Naive B cell (primary cell): Measurements from ENCODE around the gene CALB2. TPM values are rescaled to one million over a fixed set of nuclear protein-coding genes. Genes with fewer than 3 reads are reported as not detected.

ENCODE experiments used
- ATAC-seq, 2 donors: fragments of 150-1000 bp; cut with Tn5 transposase; 2 replicates each; pipeline ENCODE4 v1.10.0; 2021; ENCODE audit warnings: low read depth in 2 of 2, mild to moderate bottlenecking in 2 of 2, moderate library complexity in 2 of 2
- DNase-seq: peaks from one replicate; pipeline ENCODE4 v3.0.0; 2022
- H3K27ac Mint-ChIP-seq, 6 donors: one replicate each; pipeline ENCODE4 v1.8.0; 2020 to 2022; ENCODE audit warnings: mild to moderate bottlenecking in 6 of 6, mixed read lengths in 6 of 6, moderate library complexity in 5 of 6, inconsistent platforms in 2 of 6
- H3K27me3 Mint-ChIP-seq, 3 donors: one replicate each; pipeline ENCODE4 v1.8.0; 2021 to 2022; ENCODE audit warnings: mixed read lengths in 3 of 3, mild to moderate bottlenecking in 1 of 3
- H3K36me3 Mint-ChIP-seq, 2 donors: one replicate each; pipeline ENCODE4 v1.8.0; 2020 to 2022; ENCODE audit warnings: mixed read lengths in 2 of 2, inconsistent platforms in 1 of 2, mild to moderate bottlenecking in 1 of 2
- H3K4me1 Mint-ChIP-seq, 3 donors: one replicate each; pipeline ENCODE4 v1.8.0; 2020 to 2022; ENCODE audit warnings: mixed read lengths in 3 of 3, inconsistent platforms in 1 of 3, mild to moderate bottlenecking in 1 of 3, moderate library complexity in 1 of 3
- H3K4me3 Mint-ChIP-seq, 8 donors: one replicate each; pipeline ENCODE4 v1.8.0; 2020 to 2022; ENCODE audit warnings: mild to moderate bottlenecking in 8 of 8, mixed read lengths in 8 of 8, moderate library complexity in 8 of 8, inconsistent platforms in 2 of 8
- H3K9me3 Mint-ChIP-seq, 7 donors: one replicate each; pipeline ENCODE4 v1.8.0; 2020 to 2022; ENCODE audit warnings: mixed read lengths in 7 of 7, mild to moderate bottlenecking in 5 of 7, inconsistent platforms in 2 of 7, moderate library complexity in 1 of 7
- polyA plus RNA-seq, 6 donors: library from polyadenylated mRNA; unstranded; fragments of 300-500 nt; fragmentation: Illumina TruSeq; gene quantifications; one replicate each; pipeline ENCODE4 v1.2.3, GENCODE V29; 2021; ENCODE audit warnings: low read depth in 6 of 6

CALB2 gene
- polyA plus RNA-seq, 6 donors from 2014 or later: not detected

GRCh38 chr16:71380831-71381230 lies 22.3 kb downstream of the CALB2 start:
- DNase-seq: no peak
- no peak overlapping the region for H3K4me3 Mint-ChIP-seq
- H3K36me3 Mint-ChIP-seq: no peaks in the 10 kb centered on the region
- no peak for ATAC-seq
- H3K9me3 Mint-ChIP-seq: peaks cover 0 to 11% (median 4%) of the 10 kb centered on the region in 7 donors
- H3K27ac Mint-ChIP-seq: no peak overlapping the region
- peaks cover 0 to 1% (median 0%) of the 10 kb centered on the region in 3 donors for H3K4me1 Mint-ChIP-seq
- peaks cover 20 to 37% (median 25%) of the 10 kb centered on the region in 3 donors for H3K27me3 Mint-ChIP-seq

GRCh38 chr16:71383054-71383773 lies 24.7 kb downstream of the CALB2 start:
- DNase-seq (no peak), ATAC-seq (no peak)
- H3K27me3 Mint-ChIP-seq: peaks cover 26 to 43% (median 42%) of the 10 kb centered on the region in 3 donors

GRCh38 chr16:71384073-71384724 lies 25.7 kb downstream of the CALB2 start:
- DNase-seq (no peak), ATAC-seq (no peak)
- H3K27ac Mint-ChIP-seq: peak overlapping the region in 1 of 6 donors; percentile 85
- H3K4me1 Mint-ChIP-seq: peaks cover 0 to 7% (median 6%) of the 10 kb centered on the region in 3 donors
- H3K27me3 Mint-ChIP-seq: peaks cover 26 to 42% (median 38%) of the 10 kb centered on the region in 3 donors
- H3K9me3 Mint-ChIP-seq: peaks cover 0 to 5% (median 0%) of the 10 kb centered on the region in 7 donors
- no peaks in the 10 kb centered on the region for H3K36me3 Mint-ChIP-seq
- peak overlapping the region in 1 of 8 donors; percentile 64 for H3K4me3 Mint-ChIP-seq

More at GRCh38 chr16:71383054-71383773, 24.7 kb downstream of the CALB2 start:
- Mint-ChIP-seq H3K4me1 (peaks cover 0 to 7% (median 6%) of the 10 kb centered on the region in 3 donors), H3K27ac (no peak overlapping the region), H3K4me3 (no peak overlapping the region), H3K9me3 (peaks cover 0 to 5% (median 0%) of the 10 kb centered on the region in 7 donors), H3K36me3 (no peaks in the 10 kb centered on the region)

GRCh38 chr16:71387045-71387871 lies 28.7 kb downstream of the CALB2 start:
- Mint-ChIP-seq H3K27ac (no peak overlapping the region), H3K4me1 (peaks cover 0 to 7% (median 6%) of the 10 kb centered on the region in 3 donors), H3K9me3 (peaks cover 0 to 5% (median 0%) of the 10 kb centered on the region in 7 donors), H3K4me3 (no peak overlapping the region), H3K36me3 (no peaks in the 10 kb centered on the region), H3K27me3 (peaks cover 46 to 62% (median 47%) of the 10 kb centered on the region in 3 donors)
- ATAC-seq: no peak
- no peak for DNase-seq

GRCh38 chr16:71389330-71389729 lies 30.8 kb downstream of the CALB2 start:
- Mint-ChIP-seq H3K36me3 (no peaks in the 10 kb centered on the region), H3K27me3 (peaks cover 49 to 68% (median 66%) of the 10 kb centered on the region in 3 donors), H3K27ac (no peak overlapping the region), H3K4me1 (peaks cover 0 to 6% (median 6%) of the 10 kb centered on the region in 3 donors), H3K9me3 (peaks cover 0 to 3% (median 0%) of the 10 kb centered on the region in 7 donors), H3K4me3 (no peak overlapping the region)
- DNase-seq (no peak), ATAC-seq (no peak)

- peaks cover 0 to 2% (median 0%) of the 10 kb centered on the region in 7 donors for H3K9me3 Mint-ChIP-seq
- peaks cover 32 to 62% (median 51%) of the 10 kb centered on the region in 3 donors for H3K27me3 Mint-ChIP-seq
- no peaks in the 10 kb centered on the region for H3K4me1 Mint-ChIP-seq
- no peak for DNase-seq
- no peak overlapping the region for H3K4me3 Mint-ChIP-seq
- H3K27ac Mint-ChIP-seq: peak overlapping the region in 1 of 6 donors; percentile 5
- no peak for ATAC-seq
- H3K36me3 Mint-ChIP-seq: no peaks in the 10 kb centered on the region
Measured at GRCh38 chr16:71396594-71396993, 38.1 kb downstream of the CALB2 start.

GRCh38 chr16:71399801-71400563 lies 41.5 kb downstream of the CALB2 start:
- Mint-ChIP-seq H3K27me3 (peaks cover 27 to 53% (median 40%) of the 10 kb centered on the region in 3 donors), H3K4me1 (no peaks in the 10 kb centered on the region), H3K36me3 (peaks cover 0 to 8% of the 10 kb centered on the region in 2 donors), H3K4me3 (no peak overlapping the region), H3K27ac (no peak overlapping the region), H3K9me3 (peaks cover 0 to 18% (median 8%) of the 10 kb centered on the region in 7 donors)
- DNase-seq (no peak), ATAC-seq (no peak)

GRCh38 chr16:71402007-71402406 lies 43.5 kb downstream of the CALB2 start:
- Mint-ChIP-seq H3K27ac (no peak overlapping the region), H3K27me3 (peaks cover 20 to 47% (median 41%) of the 10 kb centered on the region in 3 donors), H3K9me3 (peaks cover 0 to 20% (median 14%) of the 10 kb centered on the region in 7 donors), H3K4me1 (no peaks in the 10 kb centered on the region), H3K4me3 (peak overlapping the region in 1 of 8 donors; percentile 57), H3K36me3 (peaks cover 0 to 14% of the 10 kb centered on the region in 2 donors)
- ATAC-seq (no peak), DNase-seq (no peak)

- peak overlapping the region in 1 of 6 donors; percentile 10 for H3K27ac Mint-ChIP-seq
- peaks cover 20 to 44% (median 44%) of the 10 kb centered on the region in 3 donors for H3K27me3 Mint-ChIP-seq
- ATAC-seq: no peak
- peaks cover 0 to 20% (median 14%) of the 10 kb centered on the region in 7 donors for H3K9me3 Mint-ChIP-seq
- DNase-seq: no peak
- H3K4me3 Mint-ChIP-seq: no peak overlapping the region
- H3K4me1 Mint-ChIP-seq: peaks cover 0 to under 1% (median 0%) of the 10 kb centered on the region in 3 donors
- peaks cover 0 to 14% of the 10 kb centered on the region in 2 donors for H3K36me3 Mint-ChIP-seq
Measured at GRCh38 chr16:71402674-71403073, 44.2 kb downstream of the CALB2 start.

GRCh38 chr16:71404364-71404763 lies 45.8 kb downstream of the CALB2 start:
- Mint-ChIP-seq H3K36me3 (peaks cover 0 to 14% of the 10 kb centered on the region in 2 donors), H3K27me3 (peaks cover 24 to 48% (median 45%) of the 10 kb centered on the region in 3 donors), H3K27ac (peak overlapping the region in 1 of 6 donors; percentile 81), H3K4me1 (peaks cover 0 to 8% (median 6%) of the 10 kb centered on the region in 3 donors), H3K9me3 (peaks cover 0 to 19% (median 14%) of the 10 kb centered on the region in 7 donors), H3K4me3 (no peak overlapping the region)
- ATAC-seq (no peak), DNase-seq (no peak)

- DNase-seq: no peak
- peaks cover 0 to 8% (median 6%) of the 10 kb centered on the region in 3 donors for H3K4me1 Mint-ChIP-seq
- peaks cover 0 to 19% (median 14%) of the 10 kb centered on the region in 7 donors for H3K9me3 Mint-ChIP-seq
- no peak overlapping the region for H3K27ac Mint-ChIP-seq
- H3K4me3 Mint-ChIP-seq: no peak overlapping the region
- H3K36me3 Mint-ChIP-seq: peaks cover 0 to 14% of the 10 kb centered on the region in 2 donors
- ATAC-seq: no peak
- H3K27me3 Mint-ChIP-seq: peaks cover 22 to 55% (median 51%) of the 10 kb centered on the region in 3 donors
Measured at GRCh38 chr16:71406316-71406715, 47.8 kb downstream of the CALB2 start.

GRCh38 chr16:71406724-71407123 lies 48.2 kb downstream of the CALB2 start:
- Mint-ChIP-seq H3K27me3 (peaks cover 23 to 55% (median 53%) of the 10 kb centered on the region in 3 donors), H3K4me1 (peaks cover 0 to 8% (median 6%) of the 10 kb centered on the region in 3 donors), H3K9me3 (peaks cover 0 to 19% (median 14%) of the 10 kb centered on the region in 7 donors), H3K27ac (no peak overlapping the region), H3K4me3 (no peak overlapping the region), H3K36me3 (peaks cover 0 to 14% of the 10 kb centered on the region in 2 donors)
- ATAC-seq (no peak), DNase-seq (no peak)
